ENCODE measurements around the gene SURF4. TPM values are rescaled to one million over a fixed set of nuclear protein-coding genes. Genes with fewer than 3 reads are reported as not detected.

SURF4 gene
- total and polyA plus RNA-seq, 9 donors = 92.3 to 143 (median 105) TPM

DNA sequence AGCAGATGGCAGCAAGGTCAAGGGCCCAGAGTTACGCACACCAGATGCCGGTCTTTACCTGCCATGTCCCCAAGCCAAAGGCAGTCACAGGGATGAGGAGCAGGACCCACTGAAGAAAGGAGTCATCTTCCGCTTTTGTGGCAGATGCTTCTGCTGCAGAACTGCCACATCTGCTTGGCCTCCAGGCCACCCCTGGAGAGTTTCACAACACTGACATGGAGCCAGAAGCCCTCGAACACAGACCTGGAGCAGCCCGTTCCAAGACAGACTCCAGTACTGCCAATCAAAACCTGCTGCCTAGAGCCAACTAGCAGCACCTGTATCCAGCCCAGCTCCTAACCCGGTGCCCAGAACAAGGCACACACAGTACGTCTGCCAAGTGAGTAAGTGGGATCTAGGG lies 21.1 kb downstream of the SURF4 start:
- 82% methylated on average over 7 of the region's 7 CpGs for WGBS (ENCODE audit: insufficient coverage)

DNA sequence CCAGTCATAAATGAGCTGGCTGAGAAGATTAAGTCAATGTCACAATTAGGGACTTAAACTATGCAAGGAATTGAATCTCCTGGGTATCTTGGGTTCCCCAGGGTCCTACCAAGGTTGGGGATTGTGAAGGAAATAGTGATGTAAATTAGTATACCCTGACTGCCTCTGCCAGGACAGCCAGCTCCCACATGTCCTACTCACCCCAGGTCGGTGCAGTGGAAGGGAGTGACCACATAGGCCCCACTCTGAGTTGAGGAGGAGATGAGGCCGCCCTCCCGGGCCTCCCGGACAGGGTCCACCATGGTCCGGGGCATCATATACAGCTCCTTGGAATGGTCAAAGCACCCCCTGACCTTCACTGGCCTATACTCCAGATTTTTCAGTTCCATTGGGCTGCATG lies 22.3 kb downstream of the SURF4 start:
- no peak overlapping the region for H3K4me3 ChIP-seq (ENCODE audit: low read length)
- H3K4me1 ChIP-seq (ENCODE audit: control insufficient read depth, insufficient read depth, low read length) = peaks cover 28% of the 10 kb centered on the region
- no peak for DNase-seq
- peaks cover 55% of the 10 kb centered on the region for H3K36me3 ChIP-seq (ENCODE audit: control insufficient read depth, insufficient read depth, low read length)
- no peak overlapping the region for H3K27ac ChIP-seq (ENCODE audit: low read length)
- H3K9me3 ChIP-seq (replicated peaks; ENCODE audit: control insufficient read depth, low read depth, low read length) = no peaks in the 10 kb centered on the region
- no peaks in the 10 kb centered on the region for H3K27me3 ChIP-seq (ENCODE audit: control insufficient read depth, insufficient read depth, low read length)
- 93% methylated on average over 4 of the region's 5 CpGs for WGBS (ENCODE audit: insufficient coverage)

More for the DNA sequence above, 21.1 kb downstream of the SURF4 start:
- Histone ChIP-seq H3K27ac (ENCODE audit: low read length) (no peak overlapping the region), H3K4me1 (ENCODE audit: control insufficient read depth, insufficient read depth, low read length) (peaks cover 23% of the 10 kb centered on the region), H3K36me3 (ENCODE audit: control insufficient read depth, insufficient read depth, low read length) (peaks cover 56% of the 10 kb centered on the region), H3K27me3 (ENCODE audit: control insufficient read depth, insufficient read depth, low read length) (no peaks in the 10 kb centered on the region), H3K9me3 (replicated peaks; ENCODE audit: control insufficient read depth, low read depth, low read length) (no peaks in the 10 kb centered on the region), H3K4me3 (ENCODE audit: low read length) (no peak overlapping the region)
- DNase-seq = no peak

DNA sequence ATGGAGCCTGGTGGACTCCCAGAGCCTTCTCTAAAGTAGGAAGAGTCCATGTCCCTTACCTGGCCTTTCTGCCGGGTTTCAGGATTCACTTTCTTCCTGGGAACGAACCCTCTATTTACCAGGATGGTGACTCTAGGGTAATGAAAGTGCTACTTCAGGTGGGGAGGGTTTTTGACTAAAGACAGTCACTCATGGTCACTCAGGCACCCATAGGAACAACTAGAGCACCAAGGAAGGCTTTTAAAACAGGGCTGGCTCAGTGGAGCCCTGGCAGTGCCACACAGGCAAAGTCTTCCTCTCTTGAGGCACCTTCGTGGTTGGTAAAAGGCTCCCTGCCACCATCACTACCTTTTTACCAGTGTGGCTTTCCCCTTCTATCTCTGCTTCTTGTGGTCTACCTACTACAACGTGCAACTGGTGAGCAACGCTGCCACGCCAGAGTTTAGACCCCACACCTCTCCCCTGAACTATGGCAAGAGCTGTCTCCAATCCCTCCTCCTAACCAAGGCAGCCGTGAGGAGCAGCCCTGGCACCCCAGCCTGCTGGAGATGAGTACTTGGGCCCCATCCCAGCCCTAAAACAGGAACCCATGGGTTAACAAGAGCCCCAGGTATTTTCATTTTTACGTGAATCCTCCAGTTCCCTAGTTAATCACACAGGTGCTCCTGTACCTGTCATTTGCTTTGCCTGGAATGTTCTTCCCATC lies 23.1 kb downstream of the SURF4 start:
- Histone ChIP-seq H3K27ac (ENCODE audit: low read length) (no peak overlapping the region), H3K27me3 (ENCODE audit: control insufficient read depth, insufficient read depth, low read length) (no peaks in the 10 kb centered on the region), H3K4me1 (ENCODE audit: control insufficient read depth, insufficient read depth, low read length) (peaks cover 28% of the 10 kb centered on the region), H3K36me3 (ENCODE audit: control insufficient read depth, insufficient read depth, low read length) (peaks cover 55% of the 10 kb centered on the region), H3K4me3 (ENCODE audit: low read length) (no peak overlapping the region), H3K9me3 (replicated peaks; ENCODE audit: control insufficient read depth, low read depth, low read length) (no peaks in the 10 kb centered on the region)
- WGBS (ENCODE audit: insufficient coverage) = 67% methylated on average over 7 of the region's 8 CpGs
- no peak for DNase-seq

GRCh38 chr9:133351908-133352634 lies 23.8 kb downstream of the SURF4 start:
- Histone ChIP-seq H3K36me3 (ENCODE audit: control insufficient read depth, insufficient read depth, low read length) (peaks cover 52% of the 10 kb centered on the region), H3K9me3 (replicated peaks; ENCODE audit: control insufficient read depth, low read depth, low read length) (no peaks in the 10 kb centered on the region), H3K4me3 (ENCODE audit: low read length) (no peak overlapping the region), H3K4me1 (ENCODE audit: control insufficient read depth, insufficient read depth, low read length) (peaks cover 22% of the 10 kb centered on the region), H3K27ac (ENCODE audit: low read length) (no peak overlapping the region), H3K27me3 (ENCODE audit: control insufficient read depth, insufficient read depth, low read length) (no peaks in the 10 kb centered on the region)
- DNase-seq = no peak
- WGBS (ENCODE audit: insufficient coverage) = 74% methylated on average over 10 of the region's 14 CpGs

GRCh38 chr9:133351526-133351907 lies 24.3 kb downstream of the SURF4 start:
- H3K4me1 ChIP-seq (ENCODE audit: control insufficient read depth, insufficient read depth, low read length) = peaks cover 24% of the 10 kb centered on the region
- H3K27me3 ChIP-seq (ENCODE audit: control insufficient read depth, insufficient read depth, low read length) = no peaks in the 10 kb centered on the region
- H3K4me3 ChIP-seq (ENCODE audit: low read length) = no peak overlapping the region
- peaks cover 52% of the 10 kb centered on the region for H3K36me3 ChIP-seq (ENCODE audit: control insufficient read depth, insufficient read depth, low read length)
- DNase-seq = no peak
- no peak overlapping the region for H3K27ac ChIP-seq (ENCODE audit: low read length)
- H3K9me3 ChIP-seq (replicated peaks; ENCODE audit: control insufficient read depth, low read depth, low read length) = no peaks in the 10 kb centered on the region
- no CpG with 5 or more reads among the region's 3 CpGs for WGBS (ENCODE audit: insufficient coverage)

DNA sequence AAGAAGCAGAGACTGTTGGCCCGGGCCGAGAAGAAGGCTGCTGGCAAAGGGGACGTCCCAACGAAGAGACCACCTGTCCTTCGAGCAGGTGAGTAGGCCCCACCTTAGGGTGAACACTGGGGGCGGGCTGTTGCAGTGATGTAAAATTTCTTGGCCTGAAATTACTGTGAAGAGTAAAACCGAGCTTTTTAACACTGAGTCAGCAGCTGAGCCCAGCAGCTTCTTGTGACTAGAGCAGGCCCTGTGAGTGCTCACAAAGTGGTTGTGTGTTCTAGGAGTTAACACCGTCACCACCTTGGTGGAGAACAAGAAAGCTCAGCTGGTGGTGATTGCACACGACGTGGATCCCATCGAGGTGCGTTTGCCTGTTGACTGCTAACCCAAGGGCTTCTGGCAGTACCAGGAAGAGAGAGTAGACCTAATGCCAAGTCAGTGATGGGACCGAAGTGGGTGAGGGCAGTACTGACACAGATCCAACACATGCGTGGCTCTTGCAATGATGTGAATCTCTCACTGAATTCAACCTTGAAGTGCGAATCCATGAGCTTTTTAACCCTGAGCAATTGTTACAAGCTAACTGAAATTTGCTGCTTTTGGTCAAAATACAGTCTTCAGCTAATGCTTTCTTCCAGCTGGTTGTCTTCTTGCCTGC lies 25.8 kb downstream of the SURF4 start:
- no peak overlapping the region for H3K4me3 ChIP-seq (ENCODE audit: low read length)
- H3K9me3 ChIP-seq (replicated peaks; ENCODE audit: control insufficient read depth, low read depth, low read length) = no peaks in the 10 kb centered on the region
- peaks cover 66% of the 10 kb centered on the region for H3K36me3 ChIP-seq (ENCODE audit: control insufficient read depth, insufficient read depth, low read length)
- H3K4me1 ChIP-seq (ENCODE audit: control insufficient read depth, insufficient read depth, low read length) = peaks cover 27% of the 10 kb centered on the region
- H3K27me3 ChIP-seq (ENCODE audit: control insufficient read depth, insufficient read depth, low read length) = no peaks in the 10 kb centered on the region
- WGBS (ENCODE audit: insufficient coverage) = 81% methylated on average over 15 of the region's 15 CpGs
- DNase-seq = no peak
- no peak overlapping the region for H3K27ac ChIP-seq (ENCODE audit: low read length)

DNA sequence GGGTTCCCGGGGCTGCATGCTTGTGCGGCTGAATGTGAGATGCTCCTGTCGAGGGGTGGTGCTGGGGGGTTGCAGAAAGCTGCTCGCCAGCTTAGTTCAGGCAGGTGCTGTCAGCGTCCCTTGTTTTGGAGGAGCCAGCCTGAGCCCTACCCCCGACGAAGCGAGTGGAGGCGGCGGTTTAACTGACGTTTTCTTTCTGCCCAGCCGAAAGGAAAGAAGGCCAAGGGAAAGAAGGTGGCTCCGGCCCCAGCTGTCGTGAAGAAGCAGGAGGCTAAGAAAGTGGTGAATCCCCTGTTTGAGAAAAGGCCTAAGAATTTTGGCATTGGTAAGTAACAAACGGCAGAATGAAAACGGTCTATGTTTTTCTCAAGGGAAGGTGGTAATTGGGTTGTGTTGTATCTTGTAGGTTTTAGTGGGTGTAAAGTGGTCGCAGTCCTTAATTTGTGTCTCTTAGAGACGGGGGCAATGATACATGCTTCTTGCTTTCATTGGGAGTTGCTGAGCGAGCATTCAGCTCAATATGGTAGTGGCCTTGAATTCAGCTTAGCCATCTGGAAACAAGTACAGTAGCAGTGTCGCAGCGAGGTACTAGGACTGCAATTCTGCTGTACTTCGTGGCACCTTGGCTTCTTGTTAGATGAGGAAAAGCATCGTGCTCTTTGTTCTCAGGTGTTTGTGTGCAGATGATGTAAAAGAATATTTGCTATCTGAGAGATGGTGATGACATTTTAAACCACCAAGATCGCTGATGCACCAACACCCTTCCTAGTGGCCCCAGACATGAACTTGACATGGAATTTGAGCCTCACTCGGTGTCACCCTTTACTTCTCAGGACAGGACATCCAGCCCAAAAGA lies 26.9 kb downstream of the SURF4 start:
- DNase-seq = no peak
- Histone ChIP-seq H3K4me3 (ENCODE audit: low read length) (peak overlapping the region; percentile 100), H3K36me3 (ENCODE audit: control insufficient read depth, insufficient read depth, low read length) (peaks cover 76% of the 10 kb centered on the region), H3K27ac (ENCODE audit: low read length) (peak overlapping the region; percentile 92), H3K9me3 (replicated peaks; ENCODE audit: control insufficient read depth, low read depth, low read length) (no peaks in the 10 kb centered on the region), H3K4me1 (ENCODE audit: control insufficient read depth, insufficient read depth, low read length) (peaks cover 27% of the 10 kb centered on the region), H3K27me3 (ENCODE audit: control insufficient read depth, insufficient read depth, low read length) (no peaks in the 10 kb centered on the region)
- WGBS (ENCODE audit: insufficient coverage) = 4% methylated on average over 20 of the region's 25 CpGs

DNA sequence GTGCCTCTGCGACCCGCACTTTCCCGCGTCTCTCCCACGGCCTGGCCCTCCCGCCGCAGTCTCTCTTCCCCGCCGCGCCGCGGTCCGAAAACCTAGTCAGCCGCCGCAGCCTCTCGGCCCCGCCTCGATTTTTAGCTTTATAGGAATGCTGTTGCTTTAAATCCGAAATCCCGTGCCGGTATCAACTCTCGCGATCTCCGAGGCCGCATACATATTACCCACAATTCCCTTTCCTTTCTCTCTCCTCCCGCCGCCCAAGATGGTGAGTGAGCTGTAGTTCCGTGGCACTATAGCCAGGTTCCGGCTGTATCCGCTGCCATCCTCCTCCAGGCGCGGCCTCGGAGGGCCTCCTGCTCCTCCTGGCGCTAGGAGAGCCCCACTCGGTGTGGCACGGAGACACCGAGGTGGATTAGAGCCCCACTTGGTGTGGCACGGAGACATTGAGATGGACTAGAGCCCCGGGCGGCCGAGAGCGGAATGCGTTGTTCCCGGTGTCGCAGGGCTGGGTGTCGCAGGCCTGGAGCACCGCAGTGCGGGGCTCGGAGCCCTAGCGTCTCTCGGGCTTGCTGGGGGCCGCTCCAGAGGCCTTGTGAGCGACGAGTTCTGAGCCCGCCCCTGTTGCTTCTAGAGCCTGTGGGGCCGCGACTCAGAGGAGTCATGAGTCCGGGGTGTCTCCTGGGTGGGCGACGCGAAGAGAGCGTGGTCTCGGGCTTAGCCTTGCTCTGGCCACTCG lies 27.7 kb downstream of the SURF4 start, which contains the start of the genes MED22 and RPL7A:
Gene MED22, minus strand, starts transcription at position 147 of the 733 bp plus-strand sequence. CDS start 1,469 bp downstream, outside the sequence.
Gene RPL7A, plus strand, starts transcription at position 234 of the 733 bp plus-strand sequence. Its CDS starts 26 bp downstream, at position 260.
- no peaks in the 10 kb centered on the region for H3K9me3 ChIP-seq (replicated peaks; ENCODE audit: control insufficient read depth, low read depth, low read length)
- peak; percentile 99 for DNase-seq
- no peaks in the 10 kb centered on the region for H3K27me3 ChIP-seq (ENCODE audit: control insufficient read depth, insufficient read depth, low read length)
- H3K36me3 ChIP-seq (ENCODE audit: control insufficient read depth, insufficient read depth, low read length) = peaks cover 77% of the 10 kb centered on the region
- WGBS (ENCODE audit: insufficient coverage) = under 1% methylated on average over 57 of the region's 64 CpGs
- peaks cover 27% of the 10 kb centered on the region for H3K4me1 ChIP-seq (ENCODE audit: control insufficient read depth, insufficient read depth, low read length)
- H3K27ac ChIP-seq (ENCODE audit: low read length) = peak within 1 kb of the TSS; percentile 92
- H3K4me3 ChIP-seq (ENCODE audit: low read length) = peak within 1 kb of the TSS; percentile 100

DNA sequence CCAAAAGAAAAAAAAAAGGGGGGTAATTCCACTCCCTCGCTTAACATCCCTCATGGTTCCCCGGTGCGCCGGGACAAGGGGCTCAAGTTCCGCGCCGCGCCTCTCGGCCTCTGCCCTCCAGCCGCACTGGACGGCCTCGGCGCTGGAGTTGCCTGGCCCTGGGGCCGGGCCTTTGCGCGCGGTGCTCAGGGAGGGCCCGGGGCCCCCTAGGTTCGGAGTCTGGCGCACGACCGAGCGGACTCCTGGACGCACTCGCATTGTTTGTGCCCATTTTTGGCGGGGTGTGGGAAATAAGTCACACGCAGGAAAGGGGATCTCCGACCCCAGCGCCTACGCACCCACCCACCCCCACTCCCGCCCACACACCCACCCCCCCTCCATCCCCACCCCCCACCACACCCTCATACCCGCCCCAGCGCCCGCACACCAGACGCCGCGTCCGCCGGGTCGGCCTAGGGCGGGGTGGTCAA lies 28.3 kb downstream of the SURF4 start:
- H3K27ac ChIP-seq (ENCODE audit: low read length) = peak overlapping the region; percentile 92
- peaks cover 77% of the 10 kb centered on the region for H3K36me3 ChIP-seq (ENCODE audit: control insufficient read depth, insufficient read depth, low read length)
- DNase-seq = peak; percentile 62
- no peaks in the 10 kb centered on the region for H3K9me3 ChIP-seq (replicated peaks; ENCODE audit: control insufficient read depth, low read depth, low read length)
- 0% methylated on average over 25 of the region's 41 CpGs for WGBS (ENCODE audit: insufficient coverage)
- H3K4me3 ChIP-seq (ENCODE audit: low read length) = peak overlapping the region; percentile 100
- peaks cover 31% of the 10 kb centered on the region for H3K4me1 ChIP-seq (ENCODE audit: control insufficient read depth, insufficient read depth, low read length)
- H3K27me3 ChIP-seq (ENCODE audit: control insufficient read depth, insufficient read depth, low read length) = no peaks in the 10 kb centered on the region
